K562 (cell line): ENCODE results near the gene DGCR6L. TPM values are rescaled to one million over a fixed set of nuclear protein-coding genes. Genes with fewer than 3 reads are reported as not detected.

Source experiments
- ASH1L ChIP-seq: fragments of 450-650 bp; IDR thresholded peaks from 2 replicates; pipeline ENCODE4 v1.6.1; 2018; ENCODE audit warnings: borderline replicate concordance, mild to moderate bottlenecking, low read depth; ENCODE audit not compliant: partially characterized antibody
- BDP1 ChIP-seq: IDR thresholded peaks from 3 replicates; pipeline ENCODE4 v1.6.1; 2011; ENCODE audit not compliant: insufficient read length, insufficient read depth
- EWSR1 ChIP-seq: fragments of 450-650 bp; IDR thresholded peaks from 2 replicates; pipeline ENCODE4 v1.6.1; 2018; ENCODE audit warnings: borderline replicate concordance, mild to moderate bottlenecking, low read depth, moderate library complexity; ENCODE audit not compliant: partially characterized antibody
- FOXP1 ChIP-seq: sonication (generic); formaldehyde crosslinking; IDR thresholded peaks from 2 replicates; pipeline ENCODE4 v1.8.0; 2022; ENCODE audit warnings: mild to moderate bottlenecking, missing genetic modification reagents
- FUS ChIP-seq: fragments of 200-400 bp; formaldehyde crosslinking; optimal IDR thresholded peaks from 2 replicates; pipeline ENCODE3; 2017; ENCODE audit warnings: low read depth, low read length
- GATAD2A ChIP-seq: fragments of 450-650 bp; IDR thresholded peaks from 2 replicates; pipeline ENCODE4 v1.6.1; 2017
- GTF3C2 ChIP-seq: IDR thresholded peaks from 3 replicates; pipeline ENCODE4 v1.6.1; 2011; ENCODE audit warnings: borderline replicate concordance, mild to moderate bottlenecking, moderate library complexity; ENCODE audit not compliant: insufficient read length; ENCODE audit errors: extremely low read depth
- HBP1 ChIP-seq: fragments of 450-650 bp; formaldehyde crosslinking; IDR thresholded peaks from 2 replicates; pipeline ENCODE4 v1.4.0; 2022; ENCODE audit warnings: missing genetic modification characterization
- KDM4B ChIP-seq, 2 experiments: fragments of 450-650 bp in 1 of 2; sonication (generic) in 1 of 2; IDR thresholded peaks; 2 replicates each; pipeline ENCODE4 v1.6.1; 2016 to 2017; ENCODE audit warnings: borderline replicate concordance in 2 of 2, antibody characterized with exemption in 1 of 2, low read depth in 1 of 2, mild to moderate bottlenecking in 1 of 2
- NEUROD1 ChIP-seq: fragments of 150-350 bp; IDR thresholded peaks from 2 replicates; pipeline ENCODE4 v1.6.1; 2014; ENCODE audit warnings: borderline replicate concordance, low read length, low read depth; ENCODE audit not compliant: partially characterized antibody
- TAL1 ChIP-seq: fragments of 450-650 bp; IDR thresholded peaks from 2 replicates; pipeline ENCODE4 v1.6.1; 2016; ENCODE audit warnings: mild to moderate bottlenecking
- TEAD2 ChIP-seq: fragments of 450-650 bp; IDR thresholded peaks from 2 replicates; pipeline ENCODE4 v1.6.1; 2016; ENCODE audit warnings: missing genetic modification characterization, control low read depth, missing compliant biosample characterization
- TFAM ChIP-seq: fragments of 250-450 bp; sonication (Bioruptor Pico); conservative IDR thresholded peaks from 2 replicates; pipeline ENCODE4 v1.5.0; 2021; ENCODE audit warnings: mild to moderate bottlenecking, moderate library complexity
- USF1 ChIP-seq: sonication (generic); formaldehyde crosslinking; IDR thresholded peaks from 2 replicates; pipeline ENCODE4 v1.9.0; 2022; ENCODE audit warnings: mild to moderate bottlenecking, missing genetic modification reagents
- ZBTB26 ChIP-seq: fragments of 450-650 bp; formaldehyde crosslinking; IDR thresholded peaks from 2 replicates; pipeline ENCODE4 v1.4.0; 2022; ENCODE audit warnings: missing genetic modification characterization
- ZNF12 ChIP-seq: sonication (generic); formaldehyde crosslinking; IDR thresholded peaks from 2 replicates; pipeline ENCODE4 v1.4.0; 2020; ENCODE audit warnings: mild to moderate bottlenecking, missing genetic modification reagents
- ZNF253 ChIP-seq: fragments of 250-450 bp; sonication (Bioruptor Pico); conservative IDR thresholded peaks from 2 replicates; pipeline ENCODE4 v1.6.1; 2021; ENCODE audit warnings: mild to moderate bottlenecking
- ZNF518B ChIP-seq: fragments of 250-450 bp; sonication (Bioruptor Pico); IDR thresholded peaks from 2 replicates; pipeline ENCODE4 v1.5.0; 2021; ENCODE audit warnings: mild to moderate bottlenecking, moderate library complexity
- polyA plus RNA-seq, 8 experiments: library from polyadenylated mRNA; depleted of rRNA in 4 of 8; stranded (reverse) in 5 of 8; unstranded in 3 of 8; fragments of >200 nt; fragmentation: Nextera tagmentation in 2 of 8; fragmentation: Illumina TruSeq in 1 of 8; extraction: Ambion mirVana in 2 of 8; extraction: Trizol in 1 of 8; gene quantifications; 2 replicates each; pipeline versions ENCODE4 v1.2.1 to v1.2.3, GENCODE V29; 2011 to 2014; ENCODE audit warnings: inconsistent platforms in 1 of 8, missing spikeins in 1 of 8
- total RNA-seq, 7 experiments: library from RNA; depleted of rRNA in 6 of 7; stranded (reverse); fragments of >200 nt in 6 of 7; fragmentation: Illumina TruSeq in 2 of 7; extraction: Trizol in 2 of 7; gene quantifications; 2 replicates each; pipeline versions ENCODE4 v1.2.1 to v1.2.3, GENCODE V29; 2011 to 2021; ENCODE audit warnings: low replicate concordance in 1 of 7

The DGCR6L gene
- total and polyA plus RNA-seq, 9 of the 15 experiments (the other 6 are each of a cell fraction or from before 2014, with no cell fraction given), result 3.6 to 151 (median 51.0) TPM

GRCh38 chr22:20284471-20285086 is 35.3 kb downstream of the DGCR6L start (continued):
- TF ChIP-seq TEAD2 (no peak), TFAM (CRISPR knock-in tag) (no peak), FOXP1 (0 out of 2 replicates have a peak, but pooled peaks have one; percentile 55), TAL1 (no peak), GTF3C2 (no peak), GATAD2A (no peak), ZNF12 (CRISPR knock-in tag) (0 out of 2 replicates have a peak, but pooled peaks have one; percentile 13), ASH1L (no peak), BDP1 (no peak), NEUROD1 (no peak), FUS (no peak), ZNF253 (CRISPR knock-in tag) (no peak), USF1 (CRISPR knock-in tag) (peak; percentile 43; the same call in 1 of the 2 replicates), ZBTB26 (peak; percentile 89; the same call in 1 of the 2 replicates), EWSR1 (no peak), HBP1 (CRISPR knock-in tag) (peak; percentile 84; the same call in 1 of the 2 replicates), ZNF518B (no peak), KDM4B (IDR thresholded peaks at IDR 0.05; ENCODE audit: borderline replicate concordance in 2 of 2, low read depth in 1 of 2) (no peak)
